Measurements from ENCODE around the gene CALHM1.

DNA sequence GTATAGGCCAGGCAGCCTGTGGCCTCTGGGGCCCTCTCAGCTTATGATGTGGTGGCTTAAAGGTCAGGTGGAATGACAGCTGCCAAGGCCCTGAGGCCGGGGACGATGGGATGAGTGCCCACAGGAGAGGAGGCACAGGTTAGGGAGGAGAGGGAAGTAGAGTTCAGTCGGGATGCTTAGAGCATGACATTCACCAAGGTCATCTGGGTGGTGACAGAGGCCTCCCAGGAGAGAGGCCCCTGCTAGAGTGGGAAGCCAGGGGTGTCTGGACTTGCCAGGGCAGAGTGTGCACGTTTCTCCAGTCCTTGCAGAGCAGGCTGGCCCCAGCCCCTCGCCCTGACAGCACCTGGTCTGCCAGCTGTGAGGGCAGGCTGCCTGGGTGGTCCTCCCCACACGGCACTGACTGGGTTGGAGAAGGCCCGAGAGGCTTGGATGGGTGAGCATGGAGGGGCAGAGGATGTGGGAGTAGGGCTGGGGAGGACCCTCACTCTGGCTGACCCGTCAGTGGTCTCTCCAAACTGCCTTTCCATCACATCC, 1.5 kb downstream of the CALHM1 start:
- TF ChIP-seq, protein P1, sequence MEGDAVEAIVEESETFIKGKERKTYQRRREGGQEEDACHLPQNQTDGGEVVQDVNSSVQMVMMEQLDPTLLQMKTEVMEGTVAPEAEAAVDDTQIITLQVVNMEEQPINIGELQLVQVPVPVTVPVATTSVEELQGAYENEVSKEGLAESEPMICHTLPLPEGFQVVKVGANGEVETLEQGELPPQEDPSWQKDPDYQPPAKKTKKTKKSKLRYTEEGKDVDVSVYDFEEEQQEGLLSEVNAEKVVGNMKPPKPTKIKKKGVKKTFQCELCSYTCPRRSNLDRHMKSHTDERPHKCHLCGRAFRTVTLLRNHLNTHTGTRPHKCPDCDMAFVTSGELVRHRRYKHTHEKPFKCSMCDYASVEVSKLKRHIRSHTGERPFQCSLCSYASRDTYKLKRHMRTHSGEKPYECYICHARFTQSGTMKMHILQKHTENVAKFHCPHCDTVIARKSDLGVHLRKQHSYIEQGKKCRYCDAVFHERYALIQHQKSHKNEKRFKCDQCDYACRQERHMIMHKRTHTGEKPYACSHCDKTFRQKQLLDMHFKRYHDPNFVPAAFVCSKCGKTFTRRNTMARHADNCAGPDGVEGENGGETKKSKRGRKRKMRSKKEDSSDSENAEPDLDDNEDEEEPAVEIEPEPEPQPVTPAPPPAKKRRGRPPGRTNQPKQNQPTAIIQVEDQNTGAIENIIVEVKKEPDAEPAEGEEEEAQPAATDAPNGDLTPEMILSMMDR (IDR thresholded peaks at IDR 0.05; ENCODE audit: low read length): no peak
- TF ChIP-seq EZH2 (optimal IDR thresholded peaks at IDR 0.05; ENCODE audit: low read depth, low read length) (no peak), EZH2phosphoT487 (IDR thresholded peaks at IDR 0.05; ENCODE audit: low read length) (no peak)
